ENCODE measurements around the gene CARD19. TPM values are rescaled to one million over a fixed set of nuclear protein-coding genes. Genes with fewer than 3 reads are reported as not detected.

Gene CARD19
- total RNA-seq, 1 donor from 2014 or later, result 15.6 TPM

DNA sequence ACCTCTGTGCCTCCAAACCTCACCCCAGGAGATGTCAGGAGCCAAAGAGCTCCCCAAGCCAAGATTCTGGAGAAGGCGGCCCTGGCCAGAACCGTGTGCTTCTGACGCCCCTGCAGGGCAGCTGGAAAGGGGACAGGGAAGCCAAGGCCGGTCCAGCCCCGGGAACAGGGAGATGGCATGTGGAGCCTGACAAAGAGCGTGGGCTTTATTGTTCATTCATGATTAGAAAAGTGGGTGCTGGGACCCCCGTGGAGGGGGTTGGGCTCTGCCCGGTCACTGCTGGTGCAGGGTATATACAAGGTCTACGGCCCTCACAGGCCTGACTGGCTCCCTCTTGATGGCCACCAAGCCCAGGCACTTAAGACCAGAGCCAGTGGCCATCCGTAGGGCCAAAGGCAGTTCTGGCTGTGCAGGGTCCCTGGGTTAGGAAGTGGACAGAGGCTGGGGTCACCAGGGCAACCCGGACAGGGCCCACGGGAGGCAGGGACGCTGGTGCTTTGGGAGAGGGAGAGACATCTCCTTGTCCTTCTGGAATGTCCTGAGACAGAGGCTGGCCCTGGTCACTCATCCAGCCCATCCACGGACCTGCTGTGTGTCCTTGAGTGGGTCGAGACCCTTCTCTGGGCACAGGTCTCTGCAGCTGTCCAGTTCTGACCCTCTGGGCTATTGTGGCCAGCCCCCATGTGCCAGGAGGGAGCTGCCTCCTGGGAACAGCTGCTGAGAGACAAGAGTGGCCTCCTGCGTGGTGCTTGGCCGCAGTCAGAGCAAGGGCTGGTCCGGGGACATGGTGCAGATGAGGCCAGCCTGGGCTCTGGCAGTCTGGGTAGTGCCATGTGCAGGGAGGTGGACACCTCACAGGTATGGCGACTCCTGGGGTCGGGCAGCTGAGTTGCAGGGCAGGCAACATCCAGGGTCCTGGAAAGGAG lies 25.6 kb downstream of the CARD19 start:
- peaks cover 7% of the 10 kb centered on the region for H3K36me3 Mint-ChIP-seq (ENCODE audit: low read depth)
- no peaks in the 10 kb centered on the region for H3K9me3 Mint-ChIP-seq
- peak; percentile 13 for DNase-seq
- no peaks in the 10 kb centered on the region for H3K27me3 Mint-ChIP-seq
- TF ChIP-seq, protein P1, sequence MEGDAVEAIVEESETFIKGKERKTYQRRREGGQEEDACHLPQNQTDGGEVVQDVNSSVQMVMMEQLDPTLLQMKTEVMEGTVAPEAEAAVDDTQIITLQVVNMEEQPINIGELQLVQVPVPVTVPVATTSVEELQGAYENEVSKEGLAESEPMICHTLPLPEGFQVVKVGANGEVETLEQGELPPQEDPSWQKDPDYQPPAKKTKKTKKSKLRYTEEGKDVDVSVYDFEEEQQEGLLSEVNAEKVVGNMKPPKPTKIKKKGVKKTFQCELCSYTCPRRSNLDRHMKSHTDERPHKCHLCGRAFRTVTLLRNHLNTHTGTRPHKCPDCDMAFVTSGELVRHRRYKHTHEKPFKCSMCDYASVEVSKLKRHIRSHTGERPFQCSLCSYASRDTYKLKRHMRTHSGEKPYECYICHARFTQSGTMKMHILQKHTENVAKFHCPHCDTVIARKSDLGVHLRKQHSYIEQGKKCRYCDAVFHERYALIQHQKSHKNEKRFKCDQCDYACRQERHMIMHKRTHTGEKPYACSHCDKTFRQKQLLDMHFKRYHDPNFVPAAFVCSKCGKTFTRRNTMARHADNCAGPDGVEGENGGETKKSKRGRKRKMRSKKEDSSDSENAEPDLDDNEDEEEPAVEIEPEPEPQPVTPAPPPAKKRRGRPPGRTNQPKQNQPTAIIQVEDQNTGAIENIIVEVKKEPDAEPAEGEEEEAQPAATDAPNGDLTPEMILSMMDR (IDR thresholded peaks at IDR 0.05), result no peak
- ChIA-PET CTCF (no interaction called here), POLR2A (interaction anchor here (2.5 kb wide), 1 partner anchor 13 kb away, joined by 15 read pairs; the partner anchor contains the start of gene NINJ1)
- ATAC-seq (ENCODE audit: low read depth), result no peak
- H3K4me3 Mint-ChIP-seq, result no peak overlapping the region
- intact Hi-C loops (cut with micrococcal nuclease), result loop anchor here (2.0 kb wide), 1 partner anchor 31 kb away; no protein-coding TSS in a partner anchor
- H3K27ac Mint-ChIP-seq, result no peak overlapping the region
- H3K4me1 Mint-ChIP-seq, result peaks cover 24% of the 10 kb centered on the region

- DNase-seq (peak; percentile 10), ATAC-seq (ENCODE audit: low read depth) (no peak)
- intact Hi-C loops (cut with micrococcal nuclease), result no loop called here
- Mint-ChIP-seq H3K27ac (no peak overlapping the region), H3K4me3 (no peak overlapping the region), H3K9me3 (no peaks in the 10 kb centered on the region), H3K36me3 (ENCODE audit: low read depth) (peaks cover 7% of the 10 kb centered on the region), H3K27me3 (no peaks in the 10 kb centered on the region), H3K4me1 (peaks cover 35% of the 10 kb centered on the region)
- POLR2A ChIA-PET, result no interaction called here
- TF ChIP-seq, protein P1 (IDR thresholded peaks at IDR 0.05), result no peak
- CTCF ChIA-PET, result interaction anchor here (0.6 kb wide), 1 partner anchor 12 kb away, joined by 3 read pairs; the partner anchor contains the start of gene NINJ1
Observed at GRCh38 chr9:93122721-93123221, 26.8 kb downstream of the CARD19 start.

- Mint-ChIP-seq H3K9me3 (no peaks in the 10 kb centered on the region), H3K27me3 (no peaks in the 10 kb centered on the region), H3K4me1 (peaks cover 38% of the 10 kb centered on the region), H3K4me3 (no peak overlapping the region), H3K36me3 (ENCODE audit: low read depth) (peaks cover 7% of the 10 kb centered on the region), H3K27ac (no peak overlapping the region)
- intact Hi-C loops (cut with micrococcal nuclease), result no loop called here
- ChIA-PET CTCF (no interaction called here), POLR2A (no interaction called here)
- DNase-seq (peak; percentile 13), ATAC-seq (ENCODE audit: low read depth) (no peak)
- TF ChIP-seq, protein P1 (IDR thresholded peaks at IDR 0.05), result no peak
Observed at GRCh38 chr9:93123561-93124283, 27.7 kb downstream of the CARD19 start.

GRCh38 chr9:93124793-93125192 lies 28.8 kb downstream of the CARD19 start:
- ATAC-seq (ENCODE audit: low read depth), result no peak
- peak; percentile 11 for DNase-seq
- H3K36me3 Mint-ChIP-seq (ENCODE audit: low read depth), result peaks cover 7% of the 10 kb centered on the region
- no peaks in the 10 kb centered on the region for H3K27me3 Mint-ChIP-seq
- no peak overlapping the region for H3K4me3 Mint-ChIP-seq
- TF ChIP-seq, protein P1 (IDR thresholded peaks at IDR 0.05), result no peak
- H3K4me1 Mint-ChIP-seq, result peaks cover 31% of the 10 kb centered on the region
- no peaks in the 10 kb centered on the region for H3K9me3 Mint-ChIP-seq
- intact Hi-C loops (cut with micrococcal nuclease), result no loop called here
- no peak overlapping the region for H3K27ac Mint-ChIP-seq
- ChIA-PET CTCF (no interaction called here), POLR2A (no interaction called here)
